GM18519 (cell line): Measurements from ENCODE around the gene PIGW.
A peak's percentile ranks its signal among the peaks of the same experiment; 100 is the strongest.

ENCODE experiments used
- ATAC-seq: cut with Tn5 transposase; IDR thresholded peaks from one replicate; pipeline ENCODE4 v1.9.1; 2021; ENCODE audit warnings: mild to moderate bottlenecking, moderate library complexity; ENCODE audit not compliant: unreplicated experiment, low FRiP score

Gene PIGW

GRCh38 chr17:36534840-36535668, at the start of gene PIGW, which contains the start of gene MYO19:
TSS of gene PIGW (plus strand) at chr17:36534987. CDS start at chr17:36537102, 2,115 bp downstream.
TSS of gene MYO19 (minus strand) at chr17:36534868. CDS start at chr17:36532538, 2,330 bp downstream.
- ATAC-seq = peak; percentile 43

- ATAC-seq = no peak
Observed at GRCh38 chr17:36485027-36485426, 49.8 kb upstream of the PIGW start.

- no peak for ATAC-seq
Observed at GRCh38 chr17:36485805-36486203, 49.0 kb upstream of the PIGW start.

- ATAC-seq = peak; percentile 88
Observed at GRCh38 chr17:36486204-36487194, 48.3 kb upstream of the PIGW start, which contains the start of gene ZNHIT3. TSS of gene ZNHIT3 (plus strand) at chr17:36486681. CDS start at chr17:36486700, 19 bp downstream.

GRCh38 chr17:36493956-36494355, 40.8 kb upstream of the PIGW start:
- ATAC-seq = no peak

GRCh38 chr17:36494674-36495073, 40.1 kb upstream of the PIGW start:
- ATAC-seq = no peak

GRCh38 chr17:36495076-36495578, 39.7 kb upstream of the PIGW start:
- ATAC-seq = no peak

GRCh38 chr17:36496018-36496789, 38.6 kb upstream of the PIGW start:
- no peak for ATAC-seq

GRCh38 chr17:36498155-36498554, 36.6 kb upstream of the PIGW start:
- no peak for ATAC-seq

GRCh38 chr17:36498560-36499300, 36.1 kb upstream of the PIGW start:
- no peak for ATAC-seq

GRCh38 chr17:36500745-36501225, 34.0 kb upstream of the PIGW start:
- no peak for ATAC-seq

- ATAC-seq = no peak
Observed at GRCh38 chr17:36501351-36501750, 33.4 kb upstream of the PIGW start.

GRCh38 chr17:36501963-36502362, 32.8 kb upstream of the PIGW start:
- no peak for ATAC-seq

GRCh38 chr17:36503456-36504155, 31.2 kb upstream of the PIGW start:
- ATAC-seq = no peak

- ATAC-seq = no peak
Observed at GRCh38 chr17:36504156-36504545, 30.6 kb upstream of the PIGW start.

- no peak for ATAC-seq
Observed at GRCh38 chr17:36505171-36505570, 29.6 kb upstream of the PIGW start.

- no peak for ATAC-seq
Observed at GRCh38 chr17:36506249-36506826, 28.4 kb upstream of the PIGW start.

GRCh38 chr17:36506831-36507230, 28.0 kb upstream of the PIGW start:
- ATAC-seq = no peak
